ENCODE results near the gene UVRAG.
A peak's percentile ranks its signal among the peaks of the same experiment; 100 is the strongest.

The UVRAG gene

DNA sequence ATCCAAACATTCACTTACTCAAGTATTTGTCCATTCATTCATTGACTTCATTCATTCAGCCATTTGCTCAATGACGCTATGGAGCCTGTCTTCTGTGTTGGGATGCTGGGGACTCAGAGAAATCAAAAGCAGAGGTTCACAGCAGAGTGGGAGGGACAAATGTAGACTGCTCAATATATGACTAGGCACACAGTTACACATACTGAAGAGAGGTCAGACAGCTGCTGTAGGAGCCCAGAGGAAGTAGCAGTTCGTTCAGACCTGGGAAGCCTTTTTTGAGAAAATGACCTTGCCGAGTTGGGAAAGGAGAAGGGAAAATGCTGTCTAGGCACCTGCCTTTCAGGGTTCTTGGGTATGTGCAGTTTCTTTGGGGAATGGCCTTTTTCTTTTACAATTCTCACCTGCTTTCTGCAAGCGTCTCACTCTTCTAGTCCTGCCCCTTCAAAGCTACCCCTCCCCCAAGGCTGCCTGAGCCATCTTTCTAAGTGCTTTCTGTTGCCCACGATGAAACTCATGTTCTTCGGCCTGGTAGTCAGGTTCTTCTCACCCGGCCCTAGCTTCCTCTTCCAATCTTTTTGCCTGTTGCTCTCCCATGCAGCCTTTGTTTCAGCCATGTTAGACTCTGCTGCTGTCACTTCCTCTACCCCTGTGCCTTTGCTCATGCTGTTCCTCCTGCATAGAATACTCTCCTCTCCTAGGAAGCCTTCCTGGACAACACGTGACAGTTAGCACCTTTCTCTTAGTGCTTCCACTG, 4.2 kb upstream of the UVRAG start:
- no peak for DNase-seq

- no peak for DNase-seq
Observed at GRCh38 chr11:75811485-75811884, 3.5 kb upstream of the UVRAG start.

GRCh38 chr11:75812542-75813040, 2.4 kb upstream of the UVRAG start:
- DNase-seq, result no peak

DNA sequence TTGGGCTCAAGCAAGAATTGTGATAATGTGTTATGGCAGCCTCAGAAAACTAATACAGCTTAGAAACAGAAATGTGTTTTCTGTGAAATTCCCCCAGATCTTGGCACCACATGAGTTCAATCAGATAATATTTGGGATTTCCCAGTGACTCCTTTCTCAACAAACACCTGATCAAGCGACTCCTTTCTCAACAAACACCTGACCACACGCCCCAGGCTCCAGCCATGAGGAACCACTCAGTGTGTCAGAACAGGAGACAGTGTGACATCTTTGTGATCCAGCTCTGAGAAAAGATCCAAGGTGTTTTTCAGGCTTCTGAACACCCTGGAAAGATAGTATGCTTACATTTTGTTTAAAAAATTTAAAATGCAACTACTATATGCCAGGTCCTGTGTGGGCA, 1.9 kb upstream of the UVRAG start:
- DNase-seq, result no peak

DNA sequence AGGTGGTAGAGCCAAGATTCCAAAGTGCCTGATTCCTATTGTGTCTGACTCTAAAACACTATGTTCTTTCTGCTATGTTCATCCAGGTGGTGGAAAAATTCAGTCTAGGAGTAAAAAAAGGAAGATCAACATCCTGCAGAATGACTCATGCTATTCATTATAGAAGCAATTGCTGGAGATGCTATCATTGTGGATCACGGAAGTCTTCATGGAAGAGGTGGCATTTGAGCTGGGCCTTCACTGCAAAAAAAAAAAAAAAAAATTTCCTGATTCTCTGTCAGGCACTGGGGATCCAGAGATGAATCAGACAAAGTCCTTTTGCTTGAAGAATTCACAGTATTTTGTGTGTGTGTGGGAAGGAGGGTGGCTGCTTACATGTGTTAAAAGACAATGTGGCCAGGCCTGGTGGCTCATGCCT, 1.4 kb upstream of the UVRAG start:
- DNase-seq, result no peak

GRCh38 chr11:75814363-75814676, 690 bp upstream of the UVRAG start:
- DNase-seq, result peak; percentile 79

GRCh38 chr11:75815345-75816168, 547 bp downstream of the UVRAG start:
- DNase-seq, result peak; percentile 24

GRCh38 chr11:75816561-75817239, 1.7 kb downstream of the UVRAG start:
- no peak for DNase-seq

- DNase-seq, result no peak
Observed at GRCh38 chr11:75820645-75821044, 5.6 kb downstream of the UVRAG start.

DNA sequence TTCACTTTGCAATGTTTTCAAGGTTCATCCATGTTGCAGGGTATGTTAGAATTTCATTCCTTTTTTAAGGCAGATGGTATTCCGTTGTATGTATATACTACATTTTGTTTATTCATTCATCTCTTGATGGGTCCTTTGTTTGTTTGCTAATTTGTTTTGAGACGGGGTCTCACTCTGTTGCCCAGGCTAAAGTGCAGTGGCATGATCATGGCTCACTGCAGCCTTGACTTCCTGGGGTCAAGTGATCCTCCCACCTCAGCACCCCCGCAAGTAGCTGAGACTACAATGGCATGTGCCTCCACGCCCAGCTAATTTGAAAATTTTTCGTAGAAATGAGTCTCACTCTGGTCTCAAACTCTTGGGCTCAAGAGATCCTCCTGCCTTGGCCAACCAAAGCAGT, 6.2 kb downstream of the UVRAG start:
- no peak for DNase-seq

- no peak for DNase-seq
Observed at GRCh38 chr11:75822541-75822940, 7.5 kb downstream of the UVRAG start.

- no peak for DNase-seq
Observed at GRCh38 chr11:75823415-75823814, 8.4 kb downstream of the UVRAG start.

DNA sequence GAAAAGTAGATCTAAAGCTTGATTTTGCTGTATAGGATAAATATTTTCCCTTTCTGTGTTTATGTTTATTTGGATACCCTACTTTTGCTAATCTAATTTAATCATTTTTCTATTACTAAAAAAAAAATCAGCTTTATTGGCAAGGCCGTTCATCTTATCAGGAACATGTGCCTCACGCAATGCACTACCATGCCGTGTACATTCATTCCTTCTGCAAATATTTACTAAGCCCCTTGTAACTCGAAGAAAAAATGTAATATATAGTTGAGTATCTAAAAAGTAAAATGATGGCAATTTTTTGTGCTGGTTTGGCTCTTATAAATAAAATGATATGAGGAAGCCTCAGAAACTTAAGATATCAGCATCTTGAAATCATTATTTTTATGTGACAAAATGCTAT, 8.9 kb downstream of the UVRAG start:
- DNase-seq, result no peak

GRCh38 chr11:75826461-75827230, 11.6 kb downstream of the UVRAG start:
- no peak for DNase-seq

DNA sequence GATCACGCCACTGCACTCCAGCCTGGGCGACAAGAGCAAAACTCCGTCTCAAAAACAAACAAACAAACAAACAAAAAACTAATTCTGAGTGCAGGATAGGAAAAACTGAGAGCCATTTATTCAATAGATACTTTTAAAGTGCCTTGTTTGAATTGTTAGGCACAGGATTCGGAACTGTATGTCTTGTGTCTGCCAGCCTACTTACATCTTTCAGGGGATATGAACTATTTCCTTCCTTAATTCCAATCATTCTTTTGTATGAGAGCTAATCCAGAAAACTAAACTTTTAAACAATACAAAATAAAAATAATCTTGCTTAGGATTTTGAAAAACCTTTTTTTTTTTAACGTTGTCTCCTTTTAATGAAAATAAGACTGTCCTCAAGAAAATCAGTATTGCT, 12.6 kb downstream of the UVRAG start:
- DNase-seq, result no peak

DNA sequence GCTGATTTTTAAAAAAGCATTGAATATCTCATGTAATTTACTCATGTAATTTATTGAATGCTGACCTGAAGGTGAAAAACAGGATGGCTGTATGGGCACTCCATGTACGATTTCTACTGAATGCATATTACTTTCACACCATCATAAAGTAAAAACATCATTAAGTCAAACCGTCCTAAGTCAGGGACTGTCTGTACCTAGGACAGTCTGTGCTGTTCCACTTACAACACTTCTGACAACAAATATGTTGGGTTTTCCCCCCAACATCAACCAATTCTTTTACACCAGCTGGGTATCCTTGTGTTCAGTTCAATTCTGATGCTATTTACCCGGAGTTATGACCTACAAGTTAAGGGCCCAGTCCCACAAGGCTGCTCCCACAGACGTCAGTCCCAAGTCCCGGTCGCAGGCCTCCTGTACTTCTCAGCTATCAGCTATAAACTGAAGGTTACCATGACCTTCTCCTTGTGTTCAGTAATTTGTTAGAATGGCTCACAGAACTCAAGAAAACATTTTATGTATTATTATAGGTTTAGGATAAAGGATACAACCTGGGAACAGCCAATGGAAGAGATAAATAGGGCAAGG, 17.0 kb downstream of the UVRAG start:
- no peak for DNase-seq

DNA sequence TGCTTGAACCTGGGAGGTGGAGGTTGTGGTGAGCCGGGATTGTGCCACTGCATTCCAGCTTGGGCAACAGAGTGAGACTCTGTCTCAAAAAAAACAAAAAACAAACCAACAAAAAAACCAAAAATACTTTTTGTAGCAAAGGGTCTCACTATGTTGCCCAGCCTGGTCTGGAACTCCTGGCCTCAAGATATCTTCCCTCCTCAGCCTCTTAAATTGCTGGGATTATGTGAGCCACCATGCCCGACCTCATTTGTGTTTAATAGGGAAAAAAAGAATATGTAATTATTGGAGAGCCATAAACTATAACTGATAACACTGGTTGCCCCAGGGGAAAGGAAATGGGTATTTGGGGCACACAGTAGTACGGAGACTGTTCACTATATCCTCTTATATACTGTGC, 19.7 kb downstream of the UVRAG start:
- DNase-seq, result no peak

- no peak for DNase-seq
Observed at GRCh38 chr11:75836417-75836816, 21.4 kb downstream of the UVRAG start.

DNA sequence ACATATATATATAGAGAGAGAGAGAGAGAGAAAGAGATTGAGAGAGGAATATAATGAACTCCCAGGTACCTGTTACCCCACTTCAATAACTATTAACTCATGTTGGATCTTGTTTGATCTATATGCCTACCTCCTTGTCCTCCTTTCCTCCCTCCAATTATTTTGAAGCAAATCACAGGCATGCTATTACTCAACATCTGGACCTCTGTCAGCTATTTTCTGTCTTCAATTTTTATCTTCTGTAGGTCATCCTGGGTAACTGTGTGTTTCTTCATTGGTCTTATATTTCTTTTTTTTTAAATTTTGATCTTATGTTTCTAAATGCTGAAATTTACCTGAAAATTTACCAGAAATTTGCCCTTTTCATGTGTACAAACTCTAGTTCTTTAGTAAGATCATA, 24.8 kb downstream of the UVRAG start:
- no peak for DNase-seq

- no peak for DNase-seq
Observed at GRCh38 chr11:75840522-75840921, 25.5 kb downstream of the UVRAG start.

DNA sequence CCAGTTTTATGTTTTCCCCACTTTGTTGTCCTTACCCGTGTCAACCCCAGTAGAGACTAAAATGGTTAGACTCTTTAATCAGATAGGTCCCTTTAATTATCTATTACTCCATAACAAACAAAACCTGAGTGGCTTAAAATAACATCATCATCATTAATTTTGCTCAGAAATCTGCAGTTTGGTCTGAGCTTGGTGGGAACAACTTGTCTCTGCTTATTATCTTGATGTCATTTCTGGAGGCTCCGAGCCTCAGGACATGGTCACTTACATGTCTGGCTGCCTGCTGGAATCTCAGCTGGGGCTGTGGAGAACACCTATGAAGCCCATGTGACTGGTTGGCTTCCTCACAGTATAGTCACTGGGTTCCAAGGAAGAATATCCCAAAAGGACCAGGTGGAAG, 26.7 kb downstream of the UVRAG start:
- DNase-seq, result no peak

DNA sequence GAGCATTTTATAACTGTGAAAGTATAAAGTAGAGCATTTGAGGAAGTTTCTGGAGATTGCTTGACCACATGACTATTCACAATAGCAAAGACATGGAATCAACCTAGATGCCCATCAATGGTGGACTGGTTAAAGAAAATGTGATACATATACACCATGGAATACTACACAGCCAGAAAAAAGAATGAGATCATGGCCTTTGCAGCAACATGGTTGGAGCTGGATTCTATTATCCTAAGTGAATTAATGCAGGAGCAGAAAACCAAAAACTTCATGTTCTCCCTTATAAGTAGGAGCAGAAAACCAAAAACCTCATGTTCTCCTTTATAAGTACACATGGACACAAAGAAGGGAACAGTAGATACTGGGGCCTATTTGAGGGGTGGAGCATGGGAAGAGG, 30.3 kb downstream of the UVRAG start:
- DNase-seq, result no peak

DNA sequence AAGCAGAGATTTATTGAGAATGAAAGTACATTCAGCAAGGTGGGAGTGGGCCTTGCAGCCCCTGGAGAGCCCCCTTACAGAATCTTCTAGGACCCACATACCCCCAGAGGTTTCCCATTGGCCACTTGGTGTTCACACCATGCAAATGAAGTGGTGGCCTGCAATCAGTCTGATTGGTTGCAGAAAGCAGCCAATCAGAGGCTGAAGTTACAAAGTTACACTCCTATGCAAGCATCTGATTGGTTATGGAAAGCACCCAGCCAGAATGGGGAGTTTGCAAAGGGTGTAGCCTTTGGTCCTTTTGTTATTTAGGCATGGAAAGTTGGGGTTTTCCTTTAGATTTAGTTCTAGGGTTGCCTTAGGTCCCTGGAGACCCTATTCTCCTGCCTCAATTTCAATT, 34.9 kb downstream of the UVRAG start:
- DNase-seq, result no peak
